ENCODE measurements around the gene MGMT.

DNA sequence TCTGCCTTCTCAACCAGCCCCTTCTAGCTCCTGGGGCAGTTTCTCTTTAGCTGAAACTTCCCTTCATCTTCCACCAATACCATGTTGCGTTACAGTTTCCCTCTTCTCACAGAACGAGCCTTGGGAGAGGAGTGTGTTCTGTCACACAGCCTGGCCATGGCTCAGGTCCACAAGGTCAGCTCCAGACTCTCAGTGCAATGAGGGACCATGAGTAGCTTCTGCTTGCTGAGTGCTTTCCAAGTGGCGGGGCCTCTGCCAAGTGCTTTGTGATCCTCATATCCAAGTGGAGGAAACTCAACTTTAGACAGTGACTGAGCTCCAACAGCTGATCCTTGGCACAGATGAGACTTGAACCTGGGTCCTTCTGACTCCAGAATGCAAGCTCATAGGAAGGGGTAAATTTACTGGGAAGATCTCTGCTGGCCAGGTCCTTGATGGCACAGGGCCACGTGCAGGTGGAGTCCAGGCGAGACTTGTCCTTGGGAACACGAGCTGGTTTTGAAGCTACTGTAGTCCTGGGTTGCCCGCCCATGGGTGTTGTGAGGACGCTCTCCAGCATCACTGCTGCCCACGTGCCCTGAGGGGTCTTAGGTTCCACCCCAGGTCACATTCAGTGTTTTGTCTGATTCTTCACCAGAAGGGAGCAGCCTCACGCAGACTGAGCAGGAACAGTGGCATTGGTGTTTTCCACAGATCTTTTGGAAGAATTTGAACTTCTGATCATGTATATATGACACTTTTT is 259.0 kb downstream of the MGMT start:
- TF ChIP-seq CTCF (IDR thresholded peaks at IDR 0.05) (no peak), RFX5 (IDR thresholded peaks at IDR 0.05; ENCODE audit: low read length) (no peak), EP300 (IDR thresholded peaks at IDR 0.05; ENCODE audit: borderline replicate concordance in 1 of 2, low read depth in 1 of 2, low read length in 1 of 2) (no peak), POLR2AphosphoS5 (IDR thresholded peaks at IDR 0.05; ENCODE audit: low read depth, low read length) (no peak), EZH2phosphoT487 (IDR thresholded peaks at IDR 0.05; ENCODE audit: borderline replicate concordance, low read depth) (no peak), JUND (IDR thresholded peaks at IDR 0.05) (no peak), FOXM1 (IDR thresholded peaks at IDR 0.05; ENCODE audit: low read depth) (no peak), TEAD4 (IDR thresholded peaks at IDR 0.05; ENCODE audit: borderline replicate concordance, insufficient read depth) (no peak), NRF1 (IDR thresholded peaks at IDR 0.05; ENCODE audit: low read depth, low read length) (no peak)
- TF ChIP-seq, protein P1, sequence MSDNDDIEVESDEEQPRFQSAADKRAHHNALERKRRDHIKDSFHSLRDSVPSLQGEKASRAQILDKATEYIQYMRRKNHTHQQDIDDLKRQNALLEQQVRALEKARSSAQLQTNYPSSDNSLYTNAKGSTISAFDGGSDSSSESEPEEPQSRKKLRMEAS (IDR thresholded peaks at IDR 0.05; ENCODE audit: low read depth): no peak
- TF ChIP-seq, protein P2, sequence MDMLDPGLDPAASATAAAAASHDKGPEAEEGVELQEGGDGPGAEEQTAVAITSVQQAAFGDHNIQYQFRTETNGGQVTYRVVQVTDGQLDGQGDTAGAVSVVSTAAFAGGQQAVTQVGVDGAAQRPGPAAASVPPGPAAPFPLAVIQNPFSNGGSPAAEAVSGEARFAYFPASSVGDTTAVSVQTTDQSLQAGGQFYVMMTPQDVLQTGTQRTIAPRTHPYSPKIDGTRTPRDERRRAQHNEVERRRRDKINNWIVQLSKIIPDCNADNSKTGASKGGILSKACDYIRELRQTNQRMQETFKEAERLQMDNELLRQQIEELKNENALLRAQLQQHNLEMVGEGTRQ (IDR thresholded peaks at IDR 0.05; ENCODE audit: borderline replicate concordance, low read depth, low read length): no peak

Measured in SK-N-SH (cell line).